Right lobe of liver (tissue), 6 donors: ENCODE results near the gene EPHA4. TPM values are rescaled to one million over a fixed set of nuclear protein-coding genes. Genes with fewer than 3 reads are reported as not detected.

Source experiments
- ATAC-seq, 4 donors: fragments of 200-7000 bp; cut with Tn5 transposase; one replicate each; pipeline ENCODE4 v1.9.1; 2020; ENCODE audit warnings: mild to moderate bottlenecking in 4 of 4, moderate library complexity in 4 of 4
- DNase-seq, 3 donors: peaks; one replicate each; pipeline ENCODE4 v3.0.0-alpha.2; 2020
- H3K27ac ChIP-seq, 3 donors: fragments of 200-600 bp; one replicate each; pipeline ENCODE4 v1.8.0; 2022
- H3K27me3 ChIP-seq, 2 donors: fragments of 200-600 bp; one replicate each; pipeline ENCODE4 v1.8.0; 2022
- H3K36me3 ChIP-seq, 4 donors: fragments of 200-600 bp; sonication (generic) in 1 of 4; one replicate each; pipeline versions ENCODE4 v1.5.1 to v1.8.0; 2017 to 2022; ENCODE audit warnings: control low read depth in 1 of 4
- H3K4me1 ChIP-seq, 4 donors: fragments of 200-600 bp; sonication (generic) in 1 of 4; one replicate each; pipeline versions ENCODE4 v1.5.1 to v1.8.0; 2017 to 2022; ENCODE audit warnings: control low read depth in 1 of 4
- H3K4me3 ChIP-seq, 3 donors: fragments of 200-600 bp; one replicate each; pipeline ENCODE4 v1.8.0; 2022
- H3K9me3 ChIP-seq, 4 donors: fragments of 200-600 bp; sonication (generic) in 1 of 4; one replicate each; pipeline versions ENCODE4 v1.5.1 to v1.8.0; 2017 to 2022; ENCODE audit warnings: control low read depth in 1 of 4
- CTCF ChIP-seq, 4 donors: fragments of 200-600 bp in 3 of 4; fragments of 450-650 bp in 1 of 4; IDR thresholded peaks; one replicate each; pipeline versions ENCODE4 v1.5.1 to v1.8.0; 2016 to 2022; ENCODE audit warnings: antibody characterized with exemption in 4 of 4, mild to moderate bottlenecking in 2 of 4
- POLR2A ChIP-seq: fragments of 450-650 bp; IDR thresholded peaks from one replicate; pipeline ENCODE4 v1.6.1; 2017; ENCODE audit warnings: antibody characterized with exemption, mild to moderate bottlenecking
- WGBS: methylation state at CpG from one replicate; pipeline ENCODE4 v1.1.6; 2018; ENCODE audit warnings: low coverage, low lambda C conversion rate; ENCODE audit not compliant: insufficient coverage; ENCODE audit errors: missing lambda C conversion rate; 5-methylcytosine and 5-hydroxymethylcytosine counted together
- intact Hi-C, 2 donors: fragments of 100-400 bp; cut with DNase I; formaldehyde crosslinking; loops; one replicate each; pipeline versions ENCODE4 v1.11.2 to v1.14.1; 2022
- total RNA-seq, 6 experiments: library from RNA; depleted of rRNA in 2 of 6; stranded (reverse); fragments of >200 nt in 2 of 6; fragmentation: NEBNext Ultra II Directional in 3 of 6; extraction: Animal tissue kit (Norgen Biotek cat#: 25700) in 3 of 6; gene quantifications; one replicate each; pipeline versions ENCODE4 v1.1.0 to v1.2.4, GENCODE V29; 2016 to 2023
- donor health status: DM: no; HTN: yes; CAD: no.
- donor health status: DM: no; HTN: no; CAD: no.
- donor health status: DM: no; HTN: no; CAD: no.
- donor health status: DM: no; HTN: yes; CAD: no.
- donor health status: DM: no; HTN: yes; CAD: no.

EPHA4 gene
- total RNA-seq, 6 experiments from 2014 or later = 0.61 to 2.9 (median 1.0) TPM

GRCh38 chr2:221465776-221466175, 106.3 kb downstream of the EPHA4 start:
- no peaks in the 10 kb centered on the region for H3K36me3 ChIP-seq
- ATAC-seq (no peak), DNase-seq (no peak)
- intact Hi-C loops = no loop called here
- H3K9me3 ChIP-seq = no peaks in the 10 kb centered on the region
- TF ChIP-seq POLR2A (no peak), CTCF (IDR thresholded peaks at IDR 0.05) (no peak)
- no peaks in the 10 kb centered on the region for H3K27me3 ChIP-seq
- H3K4me1 ChIP-seq = no peaks in the 10 kb centered on the region
- no peak overlapping the region for H3K4me3 ChIP-seq
- no peak overlapping the region for H3K27ac ChIP-seq
- WGBS = 54% methylated on average over 8 of the region's 11 CpGs

GRCh38 chr2:221464971-221465370, 107.1 kb downstream of the EPHA4 start:
- Histone ChIP-seq H3K36me3 (no peaks in the 10 kb centered on the region), H3K27me3 (no peaks in the 10 kb centered on the region), H3K4me1 (no peaks in the 10 kb centered on the region), H3K27ac (no peak overlapping the region), H3K4me3 (no peak overlapping the region), H3K9me3 (no peaks in the 10 kb centered on the region)
- ATAC-seq (no peak), DNase-seq (no peak)
- TF ChIP-seq CTCF (IDR thresholded peaks at IDR 0.05) (no peak), POLR2A (no peak)
- 48% methylated on average over 2 of the region's 2 CpGs for WGBS
- intact Hi-C loops = no loop called here

- Histone ChIP-seq H3K4me1 (no peaks in the 10 kb centered on the region), H3K9me3 (no peaks in the 10 kb centered on the region), H3K27ac (no peak overlapping the region), H3K27me3 (no peaks in the 10 kb centered on the region), H3K36me3 (no peaks in the 10 kb centered on the region), H3K4me3 (no peak overlapping the region)
- no peak for DNase-seq
- ATAC-seq = no peak
- intact Hi-C loops = no loop called here
- 50% methylated on average over 3 of the region's 3 CpGs for WGBS
- TF ChIP-seq POLR2A (no peak), CTCF (IDR thresholded peaks at IDR 0.05) (no peak)
These were observed 108.7 kb downstream of the EPHA4 start for GRCh38 chr2:221463241-221463896.

- H3K27me3 ChIP-seq = no peaks in the 10 kb centered on the region
- WGBS = 25% methylated on average over 1 of the region's 1 CpG
- no peak for TF ChIP-seq CTCF (IDR thresholded peaks at IDR 0.05)
- no peak for TF ChIP-seq POLR2A
- H3K36me3 ChIP-seq = no peaks in the 10 kb centered on the region
- DNase-seq (no peak), ATAC-seq (no peak)
- H3K27ac ChIP-seq = no peak overlapping the region
- H3K4me1 ChIP-seq = no peaks in the 10 kb centered on the region
- no peak overlapping the region for H3K4me3 ChIP-seq
- H3K9me3 ChIP-seq = no peaks in the 10 kb centered on the region
- intact Hi-C loops = no loop called here
These were observed 110.2 kb downstream of the EPHA4 start for GRCh38 chr2:221461901-221462300.
